ENCODE results near the gene IRS4.

IRS4 gene

DNA sequence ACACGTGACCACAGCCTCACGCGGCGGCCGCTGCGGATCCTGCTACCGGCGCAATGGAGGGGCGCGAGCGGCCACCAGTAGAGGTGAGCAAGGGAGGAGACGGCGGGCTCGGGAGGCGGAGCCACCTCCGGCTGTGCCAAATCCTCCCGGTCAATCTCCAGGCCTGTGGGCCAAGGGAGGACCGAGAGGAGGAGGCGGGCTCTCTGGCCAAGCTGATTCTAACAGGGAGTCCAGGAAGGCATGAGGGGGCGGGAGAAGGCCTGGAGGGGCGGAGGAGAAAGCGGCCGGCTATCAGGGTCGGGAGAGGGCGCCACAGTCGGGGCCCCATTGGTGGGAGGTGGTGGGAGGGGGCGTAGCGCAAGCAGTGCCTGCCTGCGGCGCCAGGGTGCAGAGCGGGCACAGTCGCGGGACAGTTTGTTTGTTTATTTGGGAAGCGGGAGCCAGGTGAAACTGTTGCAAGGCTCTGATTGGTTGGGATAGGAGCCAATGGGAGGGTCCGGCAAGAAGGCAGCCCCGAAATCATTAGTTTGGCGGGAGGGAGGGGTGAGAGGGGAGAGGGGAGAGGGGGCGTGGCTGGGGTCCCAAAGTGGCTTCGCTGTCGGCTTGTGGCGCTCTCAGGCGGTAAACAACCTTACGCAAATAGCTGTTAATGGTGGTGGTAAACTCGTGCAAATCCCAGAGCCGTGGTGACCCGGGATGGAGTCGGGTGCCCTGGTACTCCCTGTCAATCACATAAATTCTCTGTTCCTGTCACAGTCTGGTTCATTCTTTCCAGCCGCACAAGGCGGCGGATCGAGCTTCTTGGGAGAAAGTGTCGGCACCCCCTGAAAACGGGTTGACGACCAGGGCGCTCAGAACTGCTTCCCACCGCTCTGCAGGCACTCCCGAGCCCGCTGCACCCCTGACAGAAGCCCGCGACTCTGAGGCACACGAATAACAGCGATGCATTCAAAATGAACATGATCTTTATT is at the start of gene IRS4:
Gene IRS4, minus strand, starts transcription at position 55 of the 971 bp plus-strand sequence.
- DNase-seq (ENCODE audit: low spot score), result no peak

DNA sequence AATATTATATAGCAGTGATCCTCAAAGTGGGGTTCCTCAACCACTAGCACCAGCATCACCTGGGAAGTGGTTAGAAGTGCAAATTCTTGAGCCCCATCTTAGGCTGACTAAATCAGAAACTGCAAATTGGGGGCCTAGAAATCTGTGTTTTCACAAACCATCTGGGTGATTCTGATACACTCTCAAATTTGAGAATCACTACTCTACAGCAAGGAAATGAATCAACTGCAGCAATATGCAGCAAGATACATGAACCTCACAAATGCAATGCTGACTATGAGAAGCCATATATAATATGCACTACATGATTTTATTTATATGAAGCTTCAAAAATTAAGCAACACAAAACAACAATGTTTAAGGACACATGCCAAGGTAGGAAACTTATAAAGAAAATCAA is 36.2 kb upstream of the IRS4 start:
- DNase-seq (ENCODE audit: low spot score), result no peak

DNA sequence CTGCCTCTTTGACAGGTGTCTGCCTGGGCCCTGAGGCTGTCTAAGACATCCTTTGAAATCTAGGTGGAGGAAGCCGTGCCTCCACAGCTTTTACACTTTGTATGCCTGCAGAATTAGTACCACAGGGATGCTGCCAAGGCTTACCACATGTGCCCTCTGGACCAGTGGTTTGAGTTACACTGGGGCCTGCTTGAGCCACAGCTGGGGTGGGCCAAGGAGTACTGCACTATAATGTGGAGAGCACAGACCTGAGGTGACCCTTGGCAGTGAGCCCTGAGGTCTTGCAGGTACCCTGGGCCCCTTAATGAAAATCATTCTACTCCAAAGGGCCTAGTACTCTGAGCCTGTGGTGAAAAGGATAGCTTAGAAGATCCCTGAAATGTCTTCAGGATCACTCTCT is 27.2 kb upstream of the IRS4 start:
- DNase-seq (ENCODE audit: low spot score), result no peak

DNA sequence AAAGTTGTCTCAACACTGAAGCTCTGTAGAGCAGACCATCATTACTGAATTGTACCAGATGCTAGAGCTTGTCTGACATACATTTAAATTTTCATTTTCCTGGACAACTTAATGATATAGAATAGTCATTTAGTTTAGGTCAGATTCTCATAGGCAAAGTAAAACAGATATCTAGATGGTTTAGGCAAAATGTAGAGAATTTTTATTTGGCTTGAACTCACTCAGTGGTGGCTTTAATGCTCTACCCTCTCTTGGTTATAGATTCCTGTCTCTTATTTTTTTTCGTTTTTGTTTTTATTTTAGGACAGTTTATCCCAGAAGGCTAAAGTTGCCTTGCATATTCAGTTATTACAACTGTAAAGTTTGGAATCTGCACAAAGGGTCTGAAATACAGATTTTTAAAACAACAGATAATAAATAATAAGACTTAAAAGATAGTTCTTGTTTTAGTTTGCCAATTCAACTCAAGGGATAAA is 4.0 kb upstream of the IRS4 start:
- no peak for DNase-seq (ENCODE audit: low spot score)

DNA sequence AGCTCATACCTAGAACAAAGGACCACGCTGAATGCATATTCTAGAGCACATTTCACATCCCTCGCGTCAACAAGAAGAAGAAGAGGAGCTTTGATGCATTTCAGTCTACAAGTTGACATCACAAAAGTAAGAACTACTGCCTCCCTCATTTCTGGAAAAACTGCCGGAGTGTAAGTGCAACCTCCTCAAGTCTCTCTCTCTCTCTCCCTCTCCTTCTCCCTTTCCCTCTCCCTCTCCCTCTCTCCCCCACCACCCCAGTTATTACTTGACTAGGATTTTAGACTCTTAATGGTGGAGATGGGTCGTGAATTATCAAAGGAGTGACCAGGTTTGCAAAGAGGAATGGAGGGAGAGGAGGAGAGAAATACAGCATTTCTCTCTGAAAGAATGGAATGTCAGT is 1.4 kb upstream of the IRS4 start:
- DNase-seq (ENCODE audit: low spot score), result no peak

DNA sequence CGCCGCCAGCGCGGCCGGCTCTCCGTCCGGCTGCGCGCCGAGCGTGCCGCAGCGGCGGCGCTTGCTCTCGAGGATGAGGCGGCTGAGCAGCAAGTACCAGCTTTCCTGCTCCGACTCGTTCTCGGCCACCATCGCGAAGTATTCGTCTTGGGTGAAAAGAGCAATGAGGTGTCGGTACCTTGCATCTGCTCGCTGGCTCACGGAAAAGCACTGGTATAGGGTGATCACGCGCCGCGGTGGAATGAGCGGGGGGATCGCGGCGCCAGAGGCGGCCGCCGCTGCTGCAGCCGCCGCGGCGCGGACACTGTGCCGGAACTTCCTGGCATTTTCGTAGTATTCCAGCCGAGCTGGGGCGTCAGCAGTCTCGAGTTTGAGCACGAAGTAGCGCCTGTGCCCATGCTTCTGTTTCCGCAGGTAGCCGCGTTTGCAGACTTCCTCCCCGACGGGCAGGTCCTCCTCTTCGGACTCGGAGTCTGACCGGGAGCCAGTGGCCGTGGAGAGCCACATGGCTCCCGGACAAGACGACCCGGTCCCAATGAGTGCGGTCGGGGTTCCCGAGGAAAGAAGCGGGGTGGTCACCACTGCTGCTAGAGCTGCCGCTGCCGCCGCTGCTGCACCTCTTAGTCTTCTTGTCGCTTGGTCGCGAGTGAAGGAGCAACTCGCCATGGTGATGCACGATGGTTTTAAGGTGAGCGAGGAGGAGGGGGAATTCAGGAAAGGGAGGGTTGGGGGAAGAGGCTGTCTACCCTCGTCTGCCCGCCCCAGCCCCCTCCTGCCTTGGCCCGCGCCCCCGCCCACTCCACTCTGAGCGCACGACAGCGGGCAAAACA is 469 bp downstream of the IRS4 start:
- no peak for DNase-seq (ENCODE audit: low spot score)

DNA sequence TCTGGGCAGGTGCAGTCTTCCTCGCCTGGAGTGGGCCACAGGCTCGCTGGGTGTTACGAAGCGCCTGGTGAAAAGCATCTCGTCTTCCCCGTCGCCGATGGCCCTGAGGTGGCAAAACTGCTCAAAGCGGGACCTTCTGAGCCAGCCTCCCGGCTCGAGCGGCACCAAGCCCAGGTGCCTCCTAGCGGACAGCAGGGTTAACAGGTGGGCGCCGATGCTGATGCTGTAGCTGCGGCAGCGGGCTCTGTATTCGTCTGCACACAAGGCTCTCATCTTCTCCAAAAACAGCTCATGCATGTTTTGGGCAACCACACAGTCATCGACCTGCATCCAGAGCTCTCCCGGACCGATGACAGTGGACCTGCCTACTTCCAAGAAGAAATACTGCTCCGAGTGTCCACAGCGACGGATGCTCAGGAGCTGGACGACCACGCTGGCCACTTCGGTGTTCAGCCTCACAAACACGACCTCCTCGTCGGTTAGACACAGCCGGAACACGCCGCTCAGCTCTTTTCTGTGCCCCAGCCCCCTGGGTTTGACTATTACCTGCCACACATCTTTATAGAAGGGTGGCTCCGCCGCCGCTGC is 1.2 kb downstream of the IRS4 start:
- no peak for DNase-seq (ENCODE audit: low spot score)

DNA sequence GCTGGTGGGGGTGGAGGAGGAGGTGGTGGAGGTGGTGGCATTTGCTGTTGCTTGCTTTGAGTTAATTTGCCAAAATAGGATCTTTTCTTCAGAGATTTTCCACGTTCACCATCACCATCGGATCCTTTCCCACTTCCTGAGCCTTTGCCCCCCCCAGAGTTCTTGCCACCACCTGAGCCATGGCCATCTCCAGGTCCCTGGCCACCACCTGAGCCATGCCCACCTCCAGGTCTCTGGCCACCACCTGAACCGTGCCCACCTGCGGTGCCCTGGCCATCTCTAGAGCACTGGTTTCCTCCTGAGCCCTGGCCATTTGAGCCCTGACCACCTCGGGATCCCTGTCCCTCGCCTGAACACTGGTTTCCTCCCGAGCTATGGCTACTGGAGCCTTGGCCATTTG is 1.9 kb downstream of the IRS4 start:
- DNase-seq (ENCODE audit: low spot score), result no peak

DNA sequence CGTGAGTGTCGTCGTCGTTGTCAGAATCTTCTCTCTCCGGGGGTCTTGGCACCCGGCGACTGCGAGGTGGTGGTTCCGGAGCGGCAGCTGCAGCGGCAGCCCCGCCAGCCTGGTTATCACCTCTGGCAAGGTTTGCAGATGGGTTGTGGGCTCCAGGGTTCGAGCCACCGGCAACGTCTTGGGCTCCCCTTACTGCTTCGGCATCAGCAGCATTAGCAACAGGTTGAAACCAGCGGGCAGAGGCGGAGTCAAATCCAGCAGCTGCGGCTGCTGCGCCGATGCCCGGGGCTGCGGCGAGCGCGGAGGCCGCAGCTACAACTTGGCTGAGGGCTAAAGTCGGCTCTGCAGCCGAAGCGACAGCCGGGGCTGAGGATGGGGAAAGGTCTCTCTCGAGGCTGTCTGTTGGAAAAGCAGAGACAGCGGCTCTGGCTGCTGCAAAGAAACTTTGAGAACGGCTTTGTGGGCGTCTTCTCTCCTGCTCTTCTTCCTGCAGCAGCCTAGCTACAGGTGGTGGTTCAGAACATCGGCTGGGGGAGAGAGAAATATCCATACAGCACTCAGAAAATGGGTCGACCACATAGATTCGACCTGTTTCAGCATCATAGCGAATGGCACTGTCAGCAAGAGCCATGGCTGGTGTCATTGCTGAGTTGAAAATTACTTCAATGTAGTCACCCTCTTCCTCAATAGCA is 3.6 kb downstream of the IRS4 start:
- no peak for DNase-seq (ENCODE audit: low spot score)

DNA sequence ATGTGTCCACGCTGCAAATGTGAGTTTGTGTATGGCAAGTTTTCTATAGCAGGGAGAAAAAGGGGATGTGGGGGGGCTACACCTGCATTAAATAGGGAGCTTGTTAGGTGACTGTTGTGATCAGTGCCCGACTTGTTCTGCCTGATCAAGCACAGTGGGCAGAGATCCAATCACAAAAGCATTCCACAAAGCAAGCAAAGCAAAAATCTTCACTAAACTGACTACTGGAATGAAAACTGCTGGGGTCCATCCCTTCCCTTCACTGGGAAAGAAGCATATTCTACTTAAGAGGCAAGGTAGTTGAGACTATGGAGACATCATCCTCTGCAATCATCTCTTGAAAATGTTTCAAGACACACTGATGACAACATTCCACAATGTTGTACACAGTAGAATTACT is 5.2 kb downstream of the IRS4 start:
- DNase-seq (ENCODE audit: low spot score), result no peak

DNA sequence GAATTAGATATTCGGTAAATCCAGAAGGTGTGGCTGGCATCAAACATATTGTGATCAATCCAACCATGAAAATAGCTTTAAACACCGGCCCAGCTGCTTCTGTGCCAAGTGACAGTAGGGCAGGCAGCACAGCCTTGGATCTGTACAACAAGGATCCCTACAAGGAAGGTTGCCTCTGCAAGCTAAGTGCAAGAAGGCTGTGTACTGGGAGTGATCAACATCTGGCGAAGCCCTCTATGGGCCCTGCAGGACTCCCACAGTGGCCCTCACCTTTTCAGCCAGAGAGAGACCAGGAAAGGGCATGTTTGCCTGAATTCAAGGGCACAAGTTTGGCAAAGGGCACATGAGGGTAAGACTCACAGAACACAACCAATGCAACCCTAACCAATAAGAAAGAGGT is 9.6 kb downstream of the IRS4 start:
- DNase-seq (ENCODE audit: low spot score), result no peak

DNA sequence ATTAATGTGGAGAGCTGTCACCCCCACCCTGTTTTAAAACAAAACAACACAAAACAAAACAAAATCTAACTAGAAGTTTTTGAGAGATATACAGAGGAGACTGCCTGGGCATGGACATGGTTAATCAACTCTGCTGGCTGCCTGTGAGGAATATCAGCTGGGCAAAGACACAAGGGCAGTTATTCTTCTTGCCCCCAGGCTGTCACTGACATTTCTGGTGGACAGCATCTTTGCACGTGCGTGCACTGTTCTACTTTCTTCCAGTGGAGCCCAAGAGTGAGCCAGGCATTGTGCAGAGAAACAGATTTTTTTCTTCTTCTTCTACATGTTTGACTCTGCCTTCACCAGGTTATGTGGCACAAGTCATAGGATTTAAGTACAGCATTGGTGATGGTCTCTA is 13.8 kb downstream of the IRS4 start:
- no peak for DNase-seq (ENCODE audit: low spot score)

DNA sequence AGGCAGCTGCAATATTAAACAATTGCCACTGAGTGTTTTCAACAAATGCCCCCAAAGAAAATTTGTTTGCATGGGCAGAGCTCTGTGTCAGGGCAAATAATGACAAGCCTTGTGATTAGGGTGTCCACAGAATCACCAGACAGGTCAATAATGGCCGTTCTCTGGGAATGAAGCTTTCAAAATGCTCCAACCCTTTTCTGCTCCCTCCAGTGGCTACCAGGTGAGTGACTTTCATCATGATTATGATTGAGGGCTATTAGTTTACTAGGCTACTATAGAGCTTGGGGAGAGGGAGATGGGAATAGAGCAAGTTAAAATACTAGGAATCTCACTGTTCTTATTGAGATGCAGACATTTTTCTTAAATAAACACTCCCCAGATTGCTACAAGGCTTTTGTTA is 23.5 kb downstream of the IRS4 start:
- no peak for DNase-seq (ENCODE audit: low spot score)

DNA sequence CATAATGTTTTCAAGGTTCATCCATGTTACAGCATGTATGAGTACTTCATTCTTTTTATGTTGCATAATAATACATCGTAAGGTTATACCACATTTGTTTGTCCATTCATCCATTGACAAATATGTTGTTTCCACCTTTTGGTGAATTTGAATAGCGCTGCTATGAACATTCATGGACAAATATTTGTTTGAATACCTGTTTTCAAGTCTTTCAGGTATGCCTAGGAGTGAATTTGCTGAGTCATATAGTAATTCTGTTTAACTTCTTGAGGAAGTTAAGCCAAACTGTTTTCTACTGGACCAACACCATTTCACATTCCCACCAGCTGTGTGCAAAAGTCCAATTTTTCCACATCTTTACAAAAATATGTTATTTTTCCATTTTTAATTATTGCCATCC is 31.5 kb downstream of the IRS4 start:
- DNase-seq (ENCODE audit: low spot score), result no peak

DNA sequence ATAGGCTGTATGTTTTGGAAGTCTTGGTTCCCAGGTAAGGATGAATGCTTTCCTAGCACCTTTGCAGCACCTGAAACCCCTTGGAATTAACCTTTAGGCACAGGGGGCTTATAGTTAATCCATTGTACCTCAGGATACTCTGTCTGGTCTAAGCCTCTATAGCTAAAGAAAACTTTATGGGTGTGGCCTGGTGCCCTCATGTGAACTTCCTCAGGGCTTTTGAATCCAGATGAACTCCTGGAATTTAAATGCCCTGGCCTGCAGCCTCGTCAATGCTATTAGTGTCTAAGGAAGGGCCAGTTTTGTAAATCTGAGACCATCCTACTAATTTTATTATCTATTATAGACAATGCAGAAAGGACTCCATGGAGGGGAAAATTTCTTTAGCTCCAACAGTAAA is 33.8 kb downstream of the IRS4 start:
- no peak for DNase-seq (ENCODE audit: low spot score)

DNA sequence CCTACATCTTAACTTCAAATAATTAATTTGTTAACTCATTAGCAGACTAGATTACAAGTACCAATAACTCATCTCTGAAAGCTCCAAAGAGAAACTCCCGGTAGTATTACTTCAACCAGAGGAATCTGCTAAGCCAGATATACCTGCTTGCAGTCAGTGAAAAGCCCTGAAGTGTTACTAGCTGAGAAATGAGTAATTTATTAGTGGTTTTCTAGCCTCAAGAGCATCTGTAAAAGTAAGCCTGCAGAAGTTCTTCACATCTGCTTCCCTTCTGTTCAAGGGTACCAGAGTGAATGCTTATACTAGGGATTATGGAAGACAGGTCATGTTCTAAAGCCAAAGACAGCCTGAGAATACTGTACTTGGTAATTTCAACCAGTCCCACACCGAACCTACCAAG is 34.7 kb downstream of the IRS4 start:
- DNase-seq (ENCODE audit: low spot score), result no peak

DNA sequence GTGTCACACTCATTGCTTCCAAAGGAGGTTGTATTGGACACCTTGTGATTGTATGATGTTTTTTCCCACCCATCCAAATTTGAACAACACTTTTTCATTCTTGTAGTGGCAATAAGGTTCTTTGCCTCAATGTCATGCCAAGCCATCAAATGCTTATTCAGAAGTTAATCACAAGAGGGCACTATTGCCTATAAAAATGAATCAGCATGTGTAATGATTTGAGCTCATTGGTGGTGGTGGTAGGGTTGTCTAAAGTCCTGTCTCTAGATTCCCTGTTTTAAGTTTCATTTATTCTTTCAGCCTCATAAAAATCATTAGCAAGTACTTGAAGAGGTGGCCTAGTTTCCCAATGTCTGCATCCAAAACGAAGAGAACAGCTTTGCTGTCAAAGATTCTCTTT is 37.0 kb downstream of the IRS4 start:
- no peak for DNase-seq (ENCODE audit: low spot score)

DNA sequence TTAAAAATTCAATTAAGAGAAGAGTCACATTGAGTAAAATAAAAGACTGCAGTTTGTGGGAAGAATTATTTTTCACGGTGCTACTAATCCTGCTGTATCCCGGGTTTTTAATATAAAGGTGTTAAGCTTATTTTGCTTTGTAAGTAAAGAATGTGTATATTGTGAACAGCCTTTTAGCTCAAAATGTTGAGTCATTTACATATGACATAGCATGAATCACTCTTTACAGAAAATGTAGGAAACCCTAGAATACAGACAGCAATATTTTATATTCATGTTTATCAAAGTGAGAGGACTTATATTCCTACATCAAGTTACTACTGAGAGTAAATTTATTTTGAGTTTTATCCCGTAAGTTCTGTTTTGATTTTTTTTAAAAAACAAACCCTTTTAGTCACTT is 39.7 kb downstream of the IRS4 start:
- DNase-seq (ENCODE audit: low spot score), result no peak

All from germinal center (tissue), 1 donor.